H1 (cell line): Measurements from ENCODE around the gene ZNF606. TPM values are rescaled to one million over a fixed set of nuclear protein-coding genes. Genes with fewer than 3 reads are reported as not detected.
"Not testable (repeated sequence)": the region's sequence is repeated elsewhere in the genome, so short reads cannot be mapped to it uniquely, and the experiment has no call there.

ENCODE experiments used
- CTCF ChIA-PET: fragments of 300-600 bp; sonication (Branson Sonifier 250); formaldehyde crosslinking; loops from one replicate; lab custom pipeline; 2021; ENCODE audit not compliant: partially characterized antibody; lab: Charles Lee
- POLR2A ChIA-PET: fragments of 300-600 bp; sonication (Branson Sonifier 250); formaldehyde crosslinking; loops from one replicate; lab custom pipeline; 2021; ENCODE audit warnings: inconsistent platforms; ENCODE audit not compliant: partially characterized antibody; lab: Charles Lee
- DNase-seq, 2 experiments: peaks; one replicate each; pipeline versions ENCODE4 v3.0.0 to v3.0.0-alpha.2; 2010 to 2022; ENCODE audit warnings: low spot score in 2 of 2, low read depth in 1 of 2, mixed read lengths in 1 of 2
- FAIRE-seq: peaks from 2 replicates; lab custom pipeline; 2011; peaks lifted over from hg19 to GRCh38; lab: Jason Lieb, UNC
- H2AFZ ChIP-seq: 2 replicates; pipeline ENCODE4 v1.8.1; 2012; ENCODE audit warnings: low read length, inconsistent platforms
- H2AK5ac ChIP-seq: 2 replicates; pipeline ENCODE4 v1.6.1; 2013; ENCODE audit warnings: low read depth, low read length
- H2BK120ac ChIP-seq: replicated peaks from 2 replicates; pipeline ENCODE3; 2013; ENCODE audit warnings: low read depth, low read length, inconsistent platforms
- H2BK12ac ChIP-seq: 2 replicates; pipeline ENCODE4 v1.6.1; 2013; ENCODE audit warnings: low read depth, low read length
- H2BK15ac ChIP-seq: 2 replicates; pipeline ENCODE4 v1.6.1; 2013; ENCODE audit warnings: low read length
- H2BK20ac ChIP-seq: 2 replicates; pipeline ENCODE4 v1.6.1; 2013; ENCODE audit warnings: low read length
- H2BK5ac ChIP-seq: 2 replicates; pipeline ENCODE4 v1.6.1; 2013; ENCODE audit warnings: low read depth, low read length
- H3K14ac ChIP-seq: 2 replicates; pipeline ENCODE4 v1.6.1; 2013; ENCODE audit warnings: inconsistent platforms; ENCODE audit not compliant: insufficient read length
- H3K18ac ChIP-seq: 2 replicates; pipeline ENCODE4 v1.6.1; 2013; ENCODE audit warnings: low read length; ENCODE audit errors: extremely low read depth
- H3K23ac ChIP-seq: 2 replicates; pipeline ENCODE4 v1.6.1; 2013; ENCODE audit warnings: inconsistent platforms; ENCODE audit not compliant: insufficient read length
- H3K23me2 ChIP-seq: 2 replicates; pipeline ENCODE4 v1.6.1; 2013; ENCODE audit warnings: low read depth, low read length
- H3K27ac ChIP-seq: 2 replicates; pipeline ENCODE4 v1.6.1; 2011; ENCODE audit warnings: low read depth, low read length, inconsistent platforms
- H3K27me3 ChIP-seq, 4 experiments: replicated peaks in 1 of 4; 1 replicate in 1 of 4; 2 replicates in 3 of 4; pipeline versions ENCODE4 v1.6.1 to v1.8.1; 2011 to 2013; ENCODE audit warnings: low read length in 3 of 4, mild to moderate bottlenecking in 3 of 4, inconsistent platforms in 2 of 4, mixed read lengths in 2 of 4, moderate library complexity in 1 of 4; ENCODE audit not compliant: control insufficient read depth in 3 of 4, insufficient read depth in 3 of 4; ENCODE audit errors: extremely low read depth in 1 of 4
- H3K36me3 ChIP-seq, 4 experiments: 2 replicates each; pipeline versions ENCODE4 v1.6.1 to v1.8.1; 2011 to 2013; ENCODE audit warnings: mild to moderate bottlenecking in 4 of 4, low read length in 3 of 4, moderate library complexity in 2 of 4, control low read depth in 1 of 4, inconsistent platforms in 1 of 4; ENCODE audit not compliant: insufficient read depth in 4 of 4, control insufficient read depth in 2 of 4
- H3K4ac ChIP-seq: replicated peaks from 2 replicates; pipeline ENCODE3; 2013; ENCODE audit warnings: low read length, low read depth, mixed read lengths, inconsistent platforms; ENCODE audit not compliant: insufficient read length
- H3K4me1 ChIP-seq, 4 experiments: replicated peaks in 1 of 4; 1 replicate in 1 of 4; 2 replicates in 3 of 4; pipeline versions ENCODE4 v1.6.1 to v1.8.1; 2011 to 2013; ENCODE audit warnings: low read length in 3 of 4, inconsistent platforms in 2 of 4, mixed read lengths in 1 of 4; ENCODE audit not compliant: insufficient read depth in 4 of 4, control insufficient read depth in 3 of 4
- H3K4me2 ChIP-seq, 2 experiments: 2 replicates each; pipeline versions ENCODE4 v1.6.1 to v1.8.1; 2011 to 2013; ENCODE audit warnings: low read depth in 2 of 2, low read length in 2 of 2, control low read depth in 1 of 2, inconsistent platforms in 1 of 2, mild to moderate bottlenecking in 1 of 2; ENCODE audit not compliant: insufficient read depth in 1 of 2
- H3K4me3 ChIP-seq, 4 experiments: fragments of 200-600, 300-600 bp in 1 of 4; sonication (generic), shearing (Covaris generic), sonication (Bioruptor Twin) in 1 of 4; 2 replicates each; pipeline versions ENCODE4 v1.5.1 to v1.8.1; 2011 to 2016; ENCODE audit warnings: low read length in 4 of 4, low read depth in 3 of 4, control low read depth in 2 of 4, inconsistent platforms in 2 of 4, mild to moderate bottlenecking in 2 of 4, mixed read lengths in 1 of 4, moderate library complexity in 1 of 4; ENCODE audit not compliant: insufficient read depth in 2 of 4; ENCODE audit errors: extremely low read depth in 1 of 4
- H3K56ac ChIP-seq: replicated peaks from 2 replicates; pipeline ENCODE3; 2013; ENCODE audit warnings: low read depth, mild to moderate bottlenecking, mixed read lengths, low read length, inconsistent platforms; ENCODE audit not compliant: insufficient read length
- H3K79me1 ChIP-seq: 2 replicates; pipeline ENCODE4 v1.6.1; 2013; ENCODE audit warnings: low read depth, low read length, control low read depth
- H3K79me2 ChIP-seq, 2 experiments: 2 replicates each; pipeline versions ENCODE4 v1.6.1 to v1.8.1; 2012 to 2013; ENCODE audit warnings: low read length in 2 of 2, mild to moderate bottlenecking in 2 of 2, inconsistent platforms in 1 of 2; ENCODE audit not compliant: insufficient read depth in 2 of 2, control insufficient read depth in 1 of 2
- H3K9ac ChIP-seq, 4 experiments: replicated peaks in 1 of 4; 1 replicate in 1 of 4; 2 replicates in 3 of 4; pipeline versions ENCODE4 v1.6.1 to v1.8.1; 2011 to 2013; ENCODE audit warnings: low read depth in 3 of 4, low read length in 3 of 4, control low read depth in 2 of 4, mild to moderate bottlenecking in 2 of 4, moderate library complexity in 2 of 4, inconsistent platforms in 1 of 4; ENCODE audit errors: extremely low read depth in 1 of 4
- H3K9me3 ChIP-seq, 2 experiments: 2 replicates each; pipeline versions ENCODE4 v1.6.1 to v1.8.1; 2012 to 2013; ENCODE audit warnings: mild to moderate bottlenecking in 2 of 2, moderate library complexity in 2 of 2, control low read depth in 1 of 2, inconsistent platforms in 1 of 2, low read depth in 1 of 2, low read length in 1 of 2, mixed read lengths in 1 of 2; ENCODE audit not compliant: insufficient read depth in 2 of 2
- H4K20me1 ChIP-seq, 2 experiments: replicated peaks in 1 of 2; 2 replicates each; pipeline versions ENCODE3 to v1.8.1; 2011 to 2013; ENCODE audit warnings: inconsistent platforms in 2 of 2, low read length in 2 of 2, mild to moderate bottlenecking in 1 of 2; ENCODE audit not compliant: insufficient read depth in 2 of 2, control insufficient read depth in 1 of 2
- H4K5ac ChIP-seq: 2 replicates; pipeline ENCODE4 v1.6.1; 2013; ENCODE audit warnings: low read length, low read depth, mixed read lengths, inconsistent platforms; ENCODE audit not compliant: insufficient read length
- H4K8ac ChIP-seq: 2 replicates; pipeline ENCODE4 v1.8.0; 2013; ENCODE audit warnings: mild to moderate bottlenecking, moderate library complexity, low read length, inconsistent platforms; ENCODE audit not compliant: insufficient read depth; ENCODE audit errors: extremely low read depth
- H4K91ac ChIP-seq: replicated peaks from 2 replicates; pipeline ENCODE3; 2013; ENCODE audit warnings: low read length, mixed read lengths, inconsistent platforms; ENCODE audit not compliant: insufficient read length
- WGBS, 2 experiments: shearing (Covaris generic) in 1 of 2; methylation state at CpG; one replicate each; pipeline versions ENCODE4 v1.1.6 to v1.1.7; 2013 to 2015; ENCODE audit warnings: low lambda C conversion rate in 2 of 2, mixed read lengths in 2 of 2, inconsistent platforms in 1 of 2, low coverage in 1 of 2, missing lambda C conversion rate in 1 of 2; ENCODE audit not compliant: insufficient replicate concordance in 2 of 2, insufficient coverage in 1 of 2, insufficient read length in 1 of 2; ENCODE audit errors: extremely low coverage in 1 of 2, missing lambda C conversion rate in 1 of 2; 5-methylcytosine and 5-hydroxymethylcytosine counted together
- polyA plus RNA-seq, 7 experiments: library from polyadenylated mRNA; depleted of rRNA in 3 of 7; stranded (reverse) in 5 of 7; unstranded in 2 of 7; fragments of >200 nt in 5 of 7; fragments of 200-250 nt in 2 of 7; gene quantifications; 1 replicate in 5 of 7; 2 replicates in 1 of 7; 4 replicates in 1 of 7; pipeline versions ENCODE4 v1.2.1 to v1.2.3, GENCODE V29; 2011 to 2013; ENCODE audit warnings: missing spikeins in 2 of 7, mixed read lengths in 2 of 7
- total RNA-seq: library from RNA; stranded (reverse); fragmentation: NEBNext Ultra II Directional; extraction: Animal tissue kit (Norgen Biotek cat#: 25700); gene quantifications from 2 replicates; pipeline ENCODE4 v1.2.1, GENCODE V29; 2021

ZNF606 gene
- total and polyA plus RNA-seq, 2 of the 8 experiments (the other 6 are each of a cell fraction or from before 2014, with no cell fraction given): 5.2 to 19.3 TPM

DNA sequence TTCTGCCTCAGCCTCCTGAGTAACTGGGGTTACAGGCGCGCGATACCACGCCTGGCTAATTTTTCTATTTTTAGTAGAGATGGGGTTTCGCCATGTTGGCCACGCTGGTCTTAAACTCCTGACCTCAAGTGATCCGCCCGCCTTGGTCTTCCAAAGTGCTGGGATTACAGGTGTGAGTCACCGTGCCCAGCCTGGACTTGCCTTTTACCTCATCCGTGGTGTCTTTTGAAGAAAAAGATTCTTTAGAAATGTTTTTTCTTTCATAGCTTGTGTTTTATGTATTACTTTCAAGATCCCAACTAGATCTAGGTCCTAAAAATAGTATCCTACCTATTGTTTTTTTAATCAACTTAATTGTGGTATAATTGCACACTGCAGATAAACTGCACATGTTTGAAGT, 6.3 kb upstream of the ZNF606 start:
- not testable (repeated sequence) for H3K14ac ChIP-seq, H3K27ac ChIP-seq, H4K8ac ChIP-seq, H3K23me2 ChIP-seq, H3K9ac ChIP-seq, H2BK5ac ChIP-seq, H2AK5ac ChIP-seq, H3K56ac ChIP-seq, H2BK15ac ChIP-seq, H3K4ac ChIP-seq, H2BK20ac ChIP-seq, H3K23ac ChIP-seq, H4K5ac ChIP-seq, H3K79me2 ChIP-seq, H3K79me1 ChIP-seq, H3K27me3 ChIP-seq, H2AFZ ChIP-seq, H4K20me1 ChIP-seq, H3K4me3 ChIP-seq, H2BK12ac ChIP-seq, H3K4me1 ChIP-seq, H3K18ac ChIP-seq, H2BK120ac ChIP-seq, H4K91ac ChIP-seq, FAIRE-seq, DNase-seq
- WGBS, 2 experiments: 97% methylated on average over 10 of the region's 10 CpGs; no CpG with 5 or more reads in 1 of the 2 experiments
- CTCF ChIA-PET: interaction anchor here (1.0 to 1.8 kb wide), 5 partner anchors 8 to 94 kb away, joined by 3 to 6 read pairs (median 5); no protein-coding TSS in a partner anchor
- Histone ChIP-seq H3K36me3 (peaks cover 12 to 51% (median 24%) of the 10 kb centered on the region in 4 experiments), H3K4me2 (peak overlapping the region in 1 of 2 experiments; percentile 31; a peak in 1 of 4 replicates), H3K9me3 (peaks cover 41 to 57% of the 10 kb centered on the region in 2 experiments)
- POLR2A ChIA-PET: interaction anchor here (0.7 to 1.5 kb wide), 6 partner anchors 10 to 89 kb away, joined by 3 to 7 read pairs (median 4); partner anchors contain the start of gene ZSCAN18
